WTC11 (cell line): ENCODE data around the gene FITM1.

ENCODE experiments used
- CTCF ChIP-seq: fragments of 200-600 bp; IDR thresholded peaks from 2 replicates; pipeline ENCODE4 v1.8.0; 2022; ENCODE audit warnings: antibody characterized with exemption
- FOXJ3 ChIP-seq: sonication (generic); formaldehyde crosslinking; IDR thresholded peaks from 2 replicates; pipeline ENCODE4 v1.9.0; 2021; ENCODE audit warnings: missing genetic modification reagents, mild to moderate bottlenecking, borderline replicate concordance
- GABPB1 ChIP-seq: sonication (generic); formaldehyde crosslinking; IDR thresholded peaks from 2 replicates; pipeline ENCODE4 v1.8.1; 2023; ENCODE audit warnings: mild to moderate bottlenecking, missing genetic modification reagents
- HMGA2 ChIP-seq: fragments of 250-450 bp; sonication (Bioruptor Pico); IDR thresholded peaks from 2 replicates; pipeline ENCODE4 v1.4.0; 2021; ENCODE audit warnings: mild to moderate bottlenecking, moderate library complexity
- TEAD4 ChIP-seq: sonication (generic); formaldehyde crosslinking; IDR thresholded peaks from 2 replicates; pipeline ENCODE4 v1.8.0; 2022; ENCODE audit warnings: mild to moderate bottlenecking, missing genetic modification reagents
- ZBTB21 ChIP-seq: sonication (generic); formaldehyde crosslinking; IDR thresholded peaks from 2 replicates; pipeline ENCODE4 v1.8.1; 2023; ENCODE audit warnings: mild to moderate bottlenecking, missing genetic modification reagents, borderline replicate concordance
- ZNF317 ChIP-seq: sonication (generic); formaldehyde crosslinking; IDR thresholded peaks from 2 replicates; pipeline ENCODE4 v1.8.1; 2023; ENCODE audit warnings: low read depth, mild to moderate bottlenecking, moderate library complexity, missing genetic modification reagents, borderline replicate concordance
- ZNF416 ChIP-seq: fragments of 250-450 bp; sonication (Bioruptor Pico); IDR thresholded peaks from 2 replicates; pipeline ENCODE4 v1.9.0; 2021; ENCODE audit warnings: mild to moderate bottlenecking, inconsistent platforms
- ZNF671 ChIP-seq: fragments of 250-450 bp; sonication (Bioruptor Pico); IDR thresholded peaks from 2 replicates; pipeline ENCODE4 v1.8.0; 2021; ENCODE audit warnings: mild to moderate bottlenecking
- TF ChIP-seq, protein P1 (sequence below): sonication (generic); formaldehyde crosslinking; IDR thresholded peaks from 2 replicates; pipeline ENCODE4 v1.8.0; 2022; ENCODE audit warnings: mild to moderate bottlenecking, missing genetic modification reagents
- TF ChIP-seq, protein P2 (sequence below): sonication (generic); formaldehyde crosslinking; IDR thresholded peaks from 2 replicates; pipeline ENCODE4 v1.8.1; 2022; ENCODE audit warnings: mild to moderate bottlenecking, missing genetic modification reagents, moderate library complexity, borderline replicate concordance
- TF ChIP-seq, protein P3 (sequence below): sonication (generic); formaldehyde crosslinking; conservative IDR thresholded peaks from 2 replicates; pipeline ENCODE4 v1.8.1; 2022; ENCODE audit warnings: mild to moderate bottlenecking, missing genetic modification reagents
- TF ChIP-seq, protein P4 (sequence below): sonication (generic); formaldehyde crosslinking; IDR thresholded peaks from 2 replicates; pipeline ENCODE4 v1.8.1; 2023; ENCODE audit warnings: mild to moderate bottlenecking, moderate library complexity, missing genetic modification reagents

DNA sequence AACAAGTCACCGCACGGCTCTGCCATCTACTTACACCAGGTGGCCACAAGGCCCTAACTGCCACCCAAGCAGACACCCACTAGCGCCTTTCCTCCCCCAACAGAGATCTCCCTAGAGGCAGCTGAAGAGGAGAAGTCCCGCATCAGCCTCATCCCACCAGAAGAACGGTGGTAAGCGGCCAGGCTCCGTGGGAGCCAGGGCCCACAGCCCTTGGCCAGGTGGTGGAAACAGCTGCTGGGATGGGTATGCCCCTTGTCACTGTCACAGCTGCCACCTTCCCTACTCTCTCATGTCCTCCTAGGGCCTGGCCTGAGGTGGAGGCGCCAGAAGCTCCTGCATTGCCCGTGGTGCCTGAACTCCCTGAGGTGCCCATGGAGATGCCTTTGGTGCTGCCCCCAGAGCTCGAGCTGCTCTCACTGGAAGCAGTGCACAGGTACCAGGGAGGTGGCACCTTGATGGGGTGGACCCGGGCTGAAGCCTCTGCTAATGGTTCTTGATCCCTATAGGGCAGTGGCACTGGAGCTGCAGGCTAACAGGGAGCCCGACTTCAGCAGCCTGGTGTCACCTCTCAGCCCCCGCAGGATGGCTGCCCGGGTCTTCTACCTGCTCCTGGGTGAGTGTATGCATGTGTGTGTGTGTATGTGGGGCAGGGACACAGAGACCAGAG lies 49.0 kb downstream of the FITM1 start:
- TF ChIP-seq CTCF (no peak), FOXJ3 (CRISPR knock-in tag) (no peak), ZBTB21 (CRISPR knock-in tag) (no peak), ZNF416 (CRISPR knock-in tag) (no peak), ZNF671 (no peak), GABPB1 (CRISPR knock-in tag) (no peak), HMGA2 (CRISPR knock-in tag) (no peak), ZNF317 (no peak), TEAD4 (CRISPR knock-in tag) (no peak)
- TF ChIP-seq, protein P1, sequence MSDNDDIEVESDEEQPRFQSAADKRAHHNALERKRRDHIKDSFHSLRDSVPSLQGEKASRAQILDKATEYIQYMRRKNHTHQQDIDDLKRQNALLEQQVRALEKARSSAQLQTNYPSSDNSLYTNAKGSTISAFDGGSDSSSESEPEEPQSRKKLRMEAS (CRISPR knock-in tag): no peak
- TF ChIP-seq, protein P2, sequence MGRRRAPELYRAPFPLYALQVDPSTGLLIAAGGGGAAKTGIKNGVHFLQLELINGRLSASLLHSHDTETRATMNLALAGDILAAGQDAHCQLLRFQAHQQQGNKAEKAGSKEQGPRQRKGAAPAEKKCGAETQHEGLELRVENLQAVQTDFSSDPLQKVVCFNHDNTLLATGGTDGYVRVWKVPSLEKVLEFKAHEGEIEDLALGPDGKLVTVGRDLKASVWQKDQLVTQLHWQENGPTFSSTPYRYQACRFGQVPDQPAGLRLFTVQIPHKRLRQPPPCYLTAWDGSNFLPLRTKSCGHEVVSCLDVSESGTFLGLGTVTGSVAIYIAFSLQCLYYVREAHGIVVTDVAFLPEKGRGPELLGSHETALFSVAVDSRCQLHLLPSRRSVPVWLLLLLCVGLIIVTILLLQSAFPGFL (CRISPR knock-in tag): no peak
- TF ChIP-seq, protein P3, sequence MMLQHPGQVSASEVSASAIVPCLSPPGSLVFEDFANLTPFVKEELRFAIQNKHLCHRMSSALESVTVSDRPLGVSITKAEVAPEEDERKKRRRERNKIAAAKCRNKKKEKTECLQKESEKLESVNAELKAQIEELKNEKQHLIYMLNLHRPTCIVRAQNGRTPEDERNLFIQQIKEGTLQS (CRISPR knock-in tag): no peak
- TF ChIP-seq, protein P4, sequence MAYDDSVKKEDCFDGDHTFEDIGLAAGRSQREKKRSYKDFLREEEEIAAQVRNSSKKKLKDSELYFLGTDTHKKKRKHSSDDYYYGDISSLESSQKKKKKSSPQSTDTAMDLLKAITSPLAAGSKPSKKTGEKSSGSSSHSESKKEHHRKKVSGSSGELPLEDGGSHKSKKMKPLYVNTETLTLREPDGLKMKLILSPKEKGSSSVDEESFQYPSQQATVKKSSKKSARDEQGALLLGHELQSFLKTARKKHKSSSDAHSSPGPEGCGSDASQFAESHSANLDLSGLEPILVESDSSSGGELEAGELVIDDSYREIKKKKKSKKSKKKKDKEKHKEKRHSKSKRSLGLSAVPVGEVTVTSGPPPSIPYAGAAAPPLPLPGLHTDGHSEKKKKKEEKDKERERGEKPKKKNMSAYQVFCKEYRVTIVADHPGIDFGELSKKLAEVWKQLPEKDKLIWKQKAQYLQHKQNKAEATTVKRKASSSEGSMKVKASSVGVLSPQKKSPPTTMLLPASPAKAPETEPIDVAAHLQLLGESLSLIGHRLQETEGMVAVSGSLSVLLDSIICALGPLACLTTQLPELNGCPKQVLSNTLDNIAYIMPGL: no peak
